Gastroesophageal sphincter (tissue), 3 donors: ENCODE results near the gene SNX25.

Experiments
- CTCF ChIP-seq, 4 experiments: fragments of 200-600 bp in 2 of 4; fragments of 450-650 bp in 2 of 4; sonication (generic) in 1 of 4; IDR thresholded peaks; one replicate each; pipeline ENCODE4 v1.5.1; 2017 to 2019; ENCODE audit warnings: antibody characterized with exemption in 4 of 4, mild to moderate bottlenecking in 2 of 4, moderate library complexity in 2 of 4
- EP300 ChIP-seq: sonication (generic); formaldehyde crosslinking; IDR thresholded peaks from one replicate; pipeline ENCODE4 v1.6.1; 2017; ENCODE audit warnings: antibody characterized with exemption, mild to moderate bottlenecking
- POLR2A ChIP-seq, 2 donors: fragments of 450-650 bp; IDR thresholded peaks; one replicate each; pipeline ENCODE4 v1.6.1; 2017; ENCODE audit warnings: antibody characterized with exemption in 2 of 2, mild to moderate bottlenecking in 2 of 2, moderate library complexity in 1 of 2
- POLR2AphosphoS5 ChIP-seq: sonication (generic); formaldehyde crosslinking; IDR thresholded peaks from one replicate; pipeline ENCODE4 v1.6.1; 2017; ENCODE audit warnings: antibody characterized with exemption

- TF ChIP-seq CTCF (IDR thresholded peaks at IDR 0.05) (no peak), POLR2A (IDR thresholded peaks at IDR 0.05) (no peak), POLR2AphosphoS5 (no peak), EP300 (no peak)
Observed at GRCh38 chr4:185312699-185313098, 103.3 kb downstream of the SNX25 start.
